A549 (cell line): Measurements from ENCODE around the gene GBA2.

ENCODE experiments used
- CBX8 ChIP-seq: fragments of 200-600 bp; sonication (generic); IDR thresholded peaks from 2 replicates; pipeline ENCODE4 v1.6.1; 2016
- CHD4 ChIP-seq: fragments of 200-600 bp; sonication (generic); IDR thresholded peaks from 2 replicates; pipeline ENCODE4 v1.6.1; 2016; ENCODE audit warnings: antibody characterized with exemption, mild to moderate bottlenecking, borderline replicate concordance
- CTCF ChIP-seq: fragments of >200 bp; sonication (Bioruptor Twin); formaldehyde crosslinking; IDR thresholded peaks from 3 replicates; pipeline ENCODE4 v1.5.1; 2016
- ELK1 ChIP-seq: fragments of 150-350 bp; IDR thresholded peaks from 2 replicates; pipeline ENCODE4 v1.6.1; 2014; ENCODE audit warnings: low read depth, mild to moderate bottlenecking, low read length
- EP300 ChIP-seq, 2 experiments: fragments of >200 bp; sonication (Bioruptor Twin); formaldehyde crosslinking; IDR thresholded peaks; 2 replicates in 1 of 2; 3 replicates in 1 of 2; pipeline ENCODE4 v1.6.1; 2016 to 2017
- HMGXB4 ChIP-seq: fragments of 250-450 bp; sonication (Bioruptor Pico); IDR thresholded peaks from 2 replicates; pipeline ENCODE4 v1.5.0; 2021; ENCODE audit warnings: mild to moderate bottlenecking, moderate library complexity, borderline replicate concordance
- KDM1A ChIP-seq: fragments of 200-600 bp; sonication (generic); IDR thresholded peaks from 2 replicates; pipeline ENCODE4 v1.6.1; 2016; ENCODE audit warnings: low read depth, mild to moderate bottlenecking
- MAX ChIP-seq: IDR thresholded peaks from 2 replicates; pipeline ENCODE4 v1.6.1; 2012
- POLR2A ChIP-seq: IDR thresholded peaks from 2 replicates; pipeline ENCODE4 v1.6.1; 2012; ENCODE audit warnings: mild to moderate bottlenecking, low read length
- SMC3 ChIP-seq: fragments of >200 bp; sonication (Bioruptor Twin); formaldehyde crosslinking; IDR thresholded peaks from 3 replicates; pipeline ENCODE4 v1.6.1; 2018; ENCODE audit warnings: inconsistent platforms
- SREBF2 ChIP-seq: fragments of 450-650 bp; IDR thresholded peaks from 2 replicates; pipeline ENCODE4 v1.6.1; 2014; ENCODE audit warnings: mild to moderate bottlenecking, moderate library complexity
- ZFP36 ChIP-seq: fragments of 450-650 bp; IDR thresholded peaks from 2 replicates; pipeline ENCODE4 v1.6.1; 2014; ENCODE audit warnings: borderline replicate concordance; ENCODE audit not compliant: partially characterized antibody

- TF ChIP-seq SMC3 = no peak
- TF ChIP-seq EP300 (IDR thresholded peaks at IDR 0.05) = no peak
- no peak for TF ChIP-seq CTCF
- no peak for TF ChIP-seq CHD4
- no peak for TF ChIP-seq ELK1
- no peak for TF ChIP-seq KDM1A
- no peak for TF ChIP-seq POLR2A
- TF ChIP-seq SREBF2 = no peak
- no peak for TF ChIP-seq MAX
- TF ChIP-seq ZFP36 = no peak
- TF ChIP-seq CBX8 = no peak
- TF ChIP-seq HMGXB4 (CRISPR knock-in tag) = no peak
Measured at GRCh38 chr9:35698231-35698630, 50.8 kb downstream of the GBA2 start.
